A673 (cell line): Measurements from ENCODE around the gene ERAP2.

Source experiments
- CTCF ChIP-seq: fragments of 300-800, 200-600 bp; sonication (generic); conservative IDR thresholded peaks from 2 replicates; pipeline ENCODE4 v1.5.1; 2017; ENCODE audit warnings: low read depth, mild to moderate bottlenecking, antibody characterized with exemption, low read length, moderate library complexity, mixed read lengths
- EZH2 ChIP-seq: fragments of 200-600 bp; sonication (generic); IDR thresholded peaks from 2 replicates; pipeline ENCODE4 v1.6.1; 2017; ENCODE audit warnings: borderline replicate concordance, low read depth, mild to moderate bottlenecking, mixed read lengths, antibody characterized with exemption, low read length; ENCODE audit not compliant: poor library complexity, severe bottlenecking

GRCh38 chr5:96930058-96930457 lies 53.8 kb downstream of the ERAP2 start:
- TF ChIP-seq CTCF (no peak), EZH2 (no peak)
